ENCODE results near the gene UMPS.
"Not testable (repeated sequence)": the region's sequence is repeated elsewhere in the genome, so short reads cannot be mapped to it uniquely, and the experiment has no call there.

UMPS gene

GRCh38 chr3:124707223-124707622, 23.0 kb upstream of the UMPS start:
- DNase-seq (ENCODE audit: low read depth in 2 of 2) = not testable (repeated sequence)

- DNase-seq (ENCODE audit: low read depth in 2 of 2) = no peak
Measured at GRCh38 chr3:124707656-124708062, 22.6 kb upstream of the UMPS start.

- no peak for DNase-seq (ENCODE audit: low read depth in 2 of 2)
Measured at GRCh38 chr3:124714223-124714853, 15.9 kb upstream of the UMPS start.

- no peak for DNase-seq (ENCODE audit: low read depth in 2 of 2)
Measured at GRCh38 chr3:124722589-124722988, 7.7 kb upstream of the UMPS start.

GRCh38 chr3:124730941-124731297, 667 bp downstream of the UMPS start:
- DNase-seq (ENCODE audit: low read depth in 2 of 2) = no peak

GRCh38 chr3:124731760-124732159, 1.5 kb downstream of the UMPS start:
- no peak for DNase-seq (ENCODE audit: low read depth in 2 of 2)

- DNase-seq (ENCODE audit: low read depth in 2 of 2) = no peak
Measured at GRCh38 chr3:124741027-124741426, 10.8 kb downstream of the UMPS start.

- no peak for DNase-seq (ENCODE audit: low read depth in 2 of 2)
Measured at GRCh38 chr3:124745756-124746155, 15.5 kb downstream of the UMPS start.

- no peak for DNase-seq (ENCODE audit: low read depth in 2 of 2)
Measured at GRCh38 chr3:124747111-124747981, 17.1 kb downstream of the UMPS start.

- DNase-seq (ENCODE audit: low read depth in 2 of 2) = no peak
Measured at GRCh38 chr3:124748560-124749198, 18.4 kb downstream of the UMPS start.

- DNase-seq (ENCODE audit: low read depth in 2 of 2) = not testable (repeated sequence)
Measured at GRCh38 chr3:124749877-124750276, 19.6 kb downstream of the UMPS start.

GRCh38 chr3:124751501-124751900, 21.2 kb downstream of the UMPS start:
- DNase-seq (ENCODE audit: low read depth in 2 of 2) = no peak

GRCh38 chr3:124752051-124752450, 21.8 kb downstream of the UMPS start:
- no peak for DNase-seq (ENCODE audit: low read depth in 2 of 2)

GRCh38 chr3:124757926-124758325, 27.7 kb downstream of the UMPS start:
- DNase-seq (ENCODE audit: low read depth in 2 of 2) = not testable (repeated sequence)

GRCh38 chr3:124758851-124759635, 28.8 kb downstream of the UMPS start:
- no peak for DNase-seq (ENCODE audit: low read depth in 2 of 2)

GRCh38 chr3:124759666-124760401, 29.6 kb downstream of the UMPS start:
- DNase-seq (ENCODE audit: low read depth in 2 of 2) = no peak

GRCh38 chr3:124760601-124761000, 30.3 kb downstream of the UMPS start:
- no peak for DNase-seq (ENCODE audit: low read depth in 2 of 2)

GRCh38 chr3:124761250-124761796, 31.1 kb downstream of the UMPS start:
- DNase-seq (ENCODE audit: low read depth in 2 of 2) = peak; percentile 37 to 71

GRCh38 chr3:124761935-124762660, 31.8 kb downstream of the UMPS start:
- no peak for DNase-seq (ENCODE audit: low read depth in 2 of 2)

GRCh38 chr3:124762661-124763011, 32.4 kb downstream of the UMPS start:
- DNase-seq (ENCODE audit: low read depth in 2 of 2) = no peak
